ENCODE measurements around the gene MOB1A. TPM values are rescaled to one million over a fixed set of nuclear protein-coding genes. Genes with fewer than 3 reads are reported as not detected.

Gene MOB1A
- polyA plus RNA-seq, 4 donors, result 41.3 to 75.5 (median 47.0) TPM

GRCh38 chr2:74119912-74120825 is 58.5 kb downstream of the MOB1A start:
- no peaks in the 10 kb centered on the region for H3K4me1 ChIP-seq (ENCODE audit: control insufficient read depth in 3 of 3, insufficient read depth in 2 of 3, low read depth in 1 of 3, low read length in 2 of 3)
- peak overlapping the region; percentile 66 to 93 (median 73) for H3K4me3 ChIP-seq (ENCODE audit: low read depth in 1 of 3, low read length in 3 of 3)
- FAIRE-seq, result no peak
- DNase-seq, result peak; percentile 84 to 94
- H3K9me3 ChIP-seq (ENCODE audit: control insufficient read depth in 2 of 2, insufficient read depth in 1 of 2, low read depth in 1 of 2, low read length in 1 of 2), result peaks cover 0 to 28% of the 10 kb centered on the region in 2 donors
- no peaks in the 10 kb centered on the region for H3K36me3 ChIP-seq (ENCODE audit: control insufficient read depth in 3 of 3, insufficient read depth in 2 of 3, low read depth in 1 of 3, low read length in 3 of 3)
- WGBS, 3 donors, result 5 to 7% (median 6%) methylated on average over 43 to 59 of the region's 59 CpGs
- no peaks in the 10 kb centered on the region for H3K27me3 ChIP-seq (ENCODE audit: control insufficient read depth in 3 of 3, insufficient read depth in 3 of 3, low read length in 3 of 3)
- peak overlapping the region; percentile 89 to 99 (median 90) for H3K27ac ChIP-seq (ENCODE audit: low read depth in 1 of 3, low read length in 2 of 3)

- no peaks in the 10 kb centered on the region for H3K27me3 ChIP-seq (ENCODE audit: control insufficient read depth in 3 of 3, insufficient read depth in 3 of 3, low read length in 3 of 3)
- H3K36me3 ChIP-seq (ENCODE audit: control insufficient read depth in 3 of 3, insufficient read depth in 2 of 3, low read depth in 1 of 3, low read length in 3 of 3), result no peaks in the 10 kb centered on the region
Observed at GRCh38 chr2:74119339-74119738, 59.3 kb downstream of the MOB1A start.

GRCh38 chr2:74111380-74111779 is 67.3 kb downstream of the MOB1A start:
- FAIRE-seq, result no peak
- Histone ChIP-seq H3K9me3 (ENCODE audit: control insufficient read depth in 2 of 2, insufficient read depth in 1 of 2, low read depth in 1 of 2, low read length in 1 of 2) (no peaks in the 10 kb centered on the region), H3K36me3 (ENCODE audit: control insufficient read depth in 3 of 3, insufficient read depth in 2 of 3, low read depth in 1 of 3, low read length in 3 of 3) (peaks cover 0 to under 1% (median 0%) of the 10 kb centered on the region in 3 donors), H3K27me3 (ENCODE audit: control insufficient read depth in 3 of 3, insufficient read depth in 3 of 3, low read length in 3 of 3) (no peaks in the 10 kb centered on the region), H3K4me1 (ENCODE audit: control insufficient read depth in 3 of 3, insufficient read depth in 2 of 3, low read depth in 1 of 3, low read length in 2 of 3) (no peaks in the 10 kb centered on the region), H3K4me3 (ENCODE audit: low read depth in 1 of 3, low read length in 3 of 3) (no peak overlapping the region), H3K27ac (ENCODE audit: low read depth in 1 of 3, low read length in 2 of 3) (no peak overlapping the region)
- DNase-seq, result no peak

More at GRCh38 chr2:74119339-74119738, 59.3 kb downstream of the MOB1A start:
- Histone ChIP-seq H3K9me3 (ENCODE audit: control insufficient read depth in 2 of 2, insufficient read depth in 1 of 2, low read depth in 1 of 2, low read length in 1 of 2) (peaks cover 0 to 28% of the 10 kb centered on the region in 2 donors), H3K4me3 (ENCODE audit: low read depth in 1 of 3, low read length in 3 of 3) (no peak overlapping the region), H3K4me1 (ENCODE audit: control insufficient read depth in 3 of 3, insufficient read depth in 2 of 3, low read depth in 1 of 3, low read length in 2 of 3) (no peaks in the 10 kb centered on the region), H3K27ac (ENCODE audit: low read depth in 1 of 3, low read length in 2 of 3) (no peak overlapping the region)
- DNase-seq, result no peak
- no peak for FAIRE-seq

- DNase-seq (no peak), FAIRE-seq (no peak)
- H3K27ac ChIP-seq (ENCODE audit: low read depth in 1 of 3, low read length in 2 of 3), result no peak overlapping the region
- no peak overlapping the region for H3K4me3 ChIP-seq (ENCODE audit: low read depth in 1 of 3, low read length in 3 of 3)
- peaks cover 0 to 4% (median 0%) of the 10 kb centered on the region in 3 donors for H3K36me3 ChIP-seq (ENCODE audit: control insufficient read depth in 3 of 3, insufficient read depth in 2 of 3, low read depth in 1 of 3, low read length in 3 of 3)
- no peaks in the 10 kb centered on the region for H3K27me3 ChIP-seq (ENCODE audit: control insufficient read depth in 3 of 3, insufficient read depth in 3 of 3, low read length in 3 of 3)
- WGBS, 3 donors, result 83 to 84% (median 84%) methylated on average over 3 of the region's 3 CpGs
- no peaks in the 10 kb centered on the region for H3K9me3 ChIP-seq (ENCODE audit: control insufficient read depth in 2 of 2, insufficient read depth in 1 of 2, low read depth in 1 of 2, low read length in 1 of 2)
- no peaks in the 10 kb centered on the region for H3K4me1 ChIP-seq (ENCODE audit: control insufficient read depth in 3 of 3, insufficient read depth in 2 of 3, low read depth in 1 of 3, low read length in 2 of 3)
Observed at GRCh38 chr2:74110537-74110936, 68.1 kb downstream of the MOB1A start.

GRCh38 chr2:74109551-74109950 is 69.1 kb downstream of the MOB1A start:
- no peaks in the 10 kb centered on the region for H3K9me3 ChIP-seq (ENCODE audit: control insufficient read depth in 2 of 2, insufficient read depth in 1 of 2, low read depth in 1 of 2, low read length in 1 of 2)
- peaks cover 0 to 7% (median 2%) of the 10 kb centered on the region in 3 donors for H3K36me3 ChIP-seq (ENCODE audit: control insufficient read depth in 3 of 3, insufficient read depth in 2 of 3, low read depth in 1 of 3, low read length in 3 of 3)
- no peaks in the 10 kb centered on the region for H3K27me3 ChIP-seq (ENCODE audit: control insufficient read depth in 3 of 3, insufficient read depth in 3 of 3, low read length in 3 of 3)
- FAIRE-seq (no peak), DNase-seq (no peak)
- no peaks in the 10 kb centered on the region for H3K4me1 ChIP-seq (ENCODE audit: control insufficient read depth in 3 of 3, insufficient read depth in 2 of 3, low read depth in 1 of 3, low read length in 2 of 3)
- no peak overlapping the region for H3K4me3 ChIP-seq (ENCODE audit: low read depth in 1 of 3, low read length in 3 of 3)
- WGBS, 3 donors, result 85 to 93% (median 90%) methylated on average over 8 of the region's 8 CpGs
- no peak overlapping the region for H3K27ac ChIP-seq (ENCODE audit: low read depth in 1 of 3, low read length in 2 of 3)

- FAIRE-seq (no peak), DNase-seq (no peak)
- 74 to 86% (median 84%) methylated on average over 12 of the region's 12 CpGs for WGBS, 3 donors
- Histone ChIP-seq H3K27ac (ENCODE audit: low read depth in 1 of 3, low read length in 2 of 3) (no peak overlapping the region), H3K27me3 (ENCODE audit: control insufficient read depth in 3 of 3, insufficient read depth in 3 of 3, low read length in 3 of 3) (no peaks in the 10 kb centered on the region), H3K4me3 (ENCODE audit: low read depth in 1 of 3, low read length in 3 of 3) (no peak overlapping the region), H3K36me3 (ENCODE audit: control insufficient read depth in 3 of 3, insufficient read depth in 2 of 3, low read depth in 1 of 3, low read length in 3 of 3) (peaks cover 4 to 24% (median 5%) of the 10 kb centered on the region in 3 donors), H3K9me3 (ENCODE audit: control insufficient read depth in 2 of 2, insufficient read depth in 1 of 2, low read depth in 1 of 2, low read length in 1 of 2) (no peaks in the 10 kb centered on the region), H3K4me1 (ENCODE audit: control insufficient read depth in 3 of 3, insufficient read depth in 2 of 3, low read depth in 1 of 3, low read length in 2 of 3) (no peaks in the 10 kb centered on the region)
Observed at GRCh38 chr2:74107071-74107470, 71.6 kb downstream of the MOB1A start.

- no peak for FAIRE-seq
- WGBS, 3 donors, result 94 to 97% (median 97%) methylated on average over 8 of the region's 8 CpGs
Observed at GRCh38 chr2:74105413-74105812, 73.3 kb downstream of the MOB1A start.

GRCh38 chr2:74104839-74105238 is 73.8 kb downstream of the MOB1A start:
- Histone ChIP-seq H3K9me3 (ENCODE audit: control insufficient read depth in 2 of 2, insufficient read depth in 1 of 2, low read depth in 1 of 2, low read length in 1 of 2) (no peaks in the 10 kb centered on the region), H3K4me1 (ENCODE audit: control insufficient read depth in 3 of 3, insufficient read depth in 2 of 3, low read depth in 1 of 3, low read length in 2 of 3) (no peaks in the 10 kb centered on the region), H3K36me3 (ENCODE audit: control insufficient read depth in 3 of 3, insufficient read depth in 2 of 3, low read depth in 1 of 3, low read length in 3 of 3) (peaks cover 7 to 46% (median 15%) of the 10 kb centered on the region in 3 donors), H3K27me3 (ENCODE audit: control insufficient read depth in 3 of 3, insufficient read depth in 3 of 3, low read length in 3 of 3) (no peaks in the 10 kb centered on the region), H3K27ac (ENCODE audit: low read depth in 1 of 3, low read length in 2 of 3) (no peak overlapping the region), H3K4me3 (ENCODE audit: low read depth in 1 of 3, low read length in 3 of 3) (no peak overlapping the region)
- FAIRE-seq, result no peak
- 94 to 98% (median 97%) methylated on average over 7 of the region's 7 CpGs for WGBS, 3 donors
- DNase-seq, result no peak

More at GRCh38 chr2:74105413-74105812, 73.3 kb downstream of the MOB1A start:
- Histone ChIP-seq H3K36me3 (ENCODE audit: control insufficient read depth in 3 of 3, insufficient read depth in 2 of 3, low read depth in 1 of 3, low read length in 3 of 3) (peaks cover 4 to 41% (median 10%) of the 10 kb centered on the region in 3 donors), H3K27me3 (ENCODE audit: control insufficient read depth in 3 of 3, insufficient read depth in 3 of 3, low read length in 3 of 3) (no peaks in the 10 kb centered on the region), H3K27ac (ENCODE audit: low read depth in 1 of 3, low read length in 2 of 3) (no peak overlapping the region), H3K9me3 (ENCODE audit: control insufficient read depth in 2 of 2, insufficient read depth in 1 of 2, low read depth in 1 of 2, low read length in 1 of 2) (no peaks in the 10 kb centered on the region), H3K4me3 (ENCODE audit: low read depth in 1 of 3, low read length in 3 of 3) (no peak overlapping the region), H3K4me1 (ENCODE audit: control insufficient read depth in 3 of 3, insufficient read depth in 2 of 3, low read depth in 1 of 3, low read length in 2 of 3) (no peaks in the 10 kb centered on the region)
- no peak for DNase-seq
